HG03103 (cell line): ENCODE results near the gene HTRA3.

ENCODE experiments used
- ATAC-seq: cut with Tn5 transposase; IDR thresholded peaks from one replicate; pipeline ENCODE4 v1.9.1; 2021; ENCODE audit warnings: low read depth; ENCODE audit not compliant: unreplicated experiment

Gene HTRA3

GRCh38 chr4:8351931-8352367, 82.4 kb downstream of the HTRA3 start:
- no peak for ATAC-seq

- no peak for ATAC-seq
Observed at GRCh38 chr4:8352368-8353157, 83.0 kb downstream of the HTRA3 start.

- ATAC-seq = no peak
Observed at GRCh38 chr4:8353158-8353669, 83.7 kb downstream of the HTRA3 start.

GRCh38 chr4:8353912-8354453, 84.4 kb downstream of the HTRA3 start:
- ATAC-seq = no peak

- ATAC-seq = no peak
Observed at GRCh38 chr4:8355306-8355705, 85.8 kb downstream of the HTRA3 start.

GRCh38 chr4:8355864-8356565, 86.5 kb downstream of the HTRA3 start:
- ATAC-seq = no peak
